Measurements from ENCODE around the gene SERINC3. TPM values are rescaled to one million over a fixed set of nuclear protein-coding genes. Genes with fewer than 3 reads are reported as not detected.

The SERINC3 gene
- total and polyA plus RNA-seq, 2 of the 13 experiments (the other 11 are each of a cell fraction or from before 2014, with no cell fraction given), result 82.0 to 226 TPM

GRCh38 chr20:44504402-44505307 is 17.2 kb downstream of the SERINC3 start (continued):
- TF ChIP-seq ZNF761 (CRISPR knock-in tag; conservative IDR thresholded peaks at IDR 0.05), result no peak
- TF ChIP-seq ZNF296 (CRISPR knock-in tag; conservative IDR thresholded peaks at IDR 0.05), result no peak
- no peak for TF ChIP-seq ZNF501 (CRISPR knock-in tag; IDR thresholded peaks at IDR 0.05)
- no peak for TF ChIP-seq NPAS2 (CRISPR knock-in tag; IDR thresholded peaks at IDR 0.05; ENCODE audit: borderline replicate concordance)
- TF ChIP-seq NFKB2 (CRISPR knock-in tag; IDR thresholded peaks at IDR 0.05; ENCODE audit: borderline replicate concordance), result no peak
- TF ChIP-seq, protein P1, sequence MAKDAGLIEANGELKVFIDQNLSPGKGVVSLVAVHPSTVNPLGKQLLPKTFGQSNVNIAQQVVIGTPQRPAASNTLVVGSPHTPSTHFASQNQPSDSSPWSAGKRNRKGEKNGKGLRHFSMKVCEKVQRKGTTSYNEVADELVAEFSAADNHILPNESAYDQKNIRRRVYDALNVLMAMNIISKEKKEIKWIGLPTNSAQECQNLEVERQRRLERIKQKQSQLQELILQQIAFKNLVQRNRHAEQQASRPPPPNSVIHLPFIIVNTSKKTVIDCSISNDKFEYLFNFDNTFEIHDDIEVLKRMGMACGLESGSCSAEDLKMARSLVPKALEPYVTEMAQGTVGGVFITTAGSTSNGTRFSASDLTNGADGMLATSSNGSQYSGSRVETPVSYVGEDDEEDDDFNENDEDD (CRISPR knock-in tag; IDR thresholded peaks at IDR 0.05; ENCODE audit: borderline replicate concordance), result no peak
- no peak for TF ChIP-seq ZNF18 (CRISPR knock-in tag; IDR thresholded peaks at IDR 0.05; ENCODE audit: insufficient replicate concordance)
- TF ChIP-seq HHEX (CRISPR knock-in tag; IDR thresholded peaks at IDR 0.05), result no peak
- TF ChIP-seq YY1 (IDR thresholded peaks at IDR 0.05; ENCODE audit: insufficient read depth, insufficient replicate concordance, low read depth, low read length), result no peak
- TF ChIP-seq CBX2 (IDR thresholded peaks at IDR 0.05; ENCODE audit: low read depth, low read length), result no peak
- TF ChIP-seq CBX2 (CRISPR knock-in tag; IDR thresholded peaks at IDR 0.05; ENCODE audit: low read depth), result no peak
- peak; percentile 29; the same call in 1 of the 2 replicates for TF ChIP-seq ZNF816 (CRISPR knock-in tag; IDR thresholded peaks at IDR 0.05; ENCODE audit: borderline replicate concordance)
- no peak for TF ChIP-seq HNF1B (CRISPR knock-in tag; IDR thresholded peaks at IDR 0.05)
- TF ChIP-seq MED1 (CRISPR knock-in tag; IDR thresholded peaks at IDR 0.05), result 0 out of 2 replicates have a peak, but pooled peaks have one; percentile 15
- no peak for TF ChIP-seq HDAC2 (CRISPR knock-in tag; IDR thresholded peaks at IDR 0.05)
- no peak for TF ChIP-seq STAT5B (CRISPR knock-in tag; IDR thresholded peaks at IDR 0.05)
- no peak for TF ChIP-seq ISL2 (CRISPR knock-in tag; IDR thresholded peaks at IDR 0.05)
- no peak for TF ChIP-seq ARHGAP35 (CRISPR knock-in tag; IDR thresholded peaks at IDR 0.05; ENCODE audit: borderline replicate concordance)
- TF ChIP-seq ZNF12 (CRISPR knock-in tag; IDR thresholded peaks at IDR 0.05), result no peak
- TF ChIP-seq ARID2 (CRISPR knock-in tag; IDR thresholded peaks at IDR 0.05; ENCODE audit: borderline replicate concordance), result no peak
- no peak for TF ChIP-seq NONO (IDR thresholded peaks at IDR 0.05)
- no peak for TF ChIP-seq NONO (CRISPR knock-in tag; conservative IDR thresholded peaks at IDR 0.05)
